ENCODE data around the gene TIGAR.

Gene TIGAR

GRCh38 chr12:4356041-4356327, 35.0 kb downstream of the TIGAR start:
- TF ChIP-seq EZH2phosphoT487 (conservative IDR thresholded peaks at IDR 0.05; ENCODE audit: low read length) (no peak), CTCF (IDR thresholded peaks at IDR 0.05; ENCODE audit: insufficient read depth, low read length, poor library complexity, severe bottlenecking) (no peak)
- no peak overlapping the region for H2AFZ ChIP-seq (ENCODE audit: low read depth, low read length, severe bottlenecking)
- no peaks in the 10 kb centered on the region for H3K27me3 ChIP-seq (ENCODE audit: low read length)
- H3K9ac ChIP-seq (ENCODE audit: low read length) = no peak overlapping the region
- H3K79me2 ChIP-seq (ENCODE audit: insufficient read depth, low read length) = no peaks in the 10 kb centered on the region
- no peaks in the 10 kb centered on the region for H3K9me3 ChIP-seq (ENCODE audit: insufficient read depth, low read length)
- H3K27ac ChIP-seq (ENCODE audit: low read depth, low read length) = no peak overlapping the region
- H3K4me2 ChIP-seq (ENCODE audit: low read depth, low read length, poor library complexity, severe bottlenecking) = no peak overlapping the region
- H3F3A ChIP-seq (ENCODE audit: insufficient read depth) = no peaks in the 10 kb centered on the region
- H3K4me3 ChIP-seq (ENCODE audit: insufficient read depth, low read length, poor library complexity, severe bottlenecking) = no peak overlapping the region
- H3K36me3 ChIP-seq (ENCODE audit: low read length) = peaks cover 16% of the 10 kb centered on the region; the same call in 1 of the 2 replicates
- H4K20me1 ChIP-seq (ENCODE audit: low read depth, low read length) = no peaks in the 10 kb centered on the region
- H3K9me2 ChIP-seq (replicated peaks; ENCODE audit: insufficient read depth, low read length) = no peaks in the 10 kb centered on the region

GRCh38 chr12:4366090-4366489, 45.1 kb downstream of the TIGAR start:
- H3K27me3 ChIP-seq (ENCODE audit: low read length) = no peaks in the 10 kb centered on the region
- no peak overlapping the region for H3K4me2 ChIP-seq (ENCODE audit: low read depth, low read length, poor library complexity, severe bottlenecking)
- no peak overlapping the region for H2AFZ ChIP-seq (ENCODE audit: low read depth, low read length, severe bottlenecking)
- H3K36me3 ChIP-seq (ENCODE audit: low read length) = no peaks in the 10 kb centered on the region
- H3F3A ChIP-seq (ENCODE audit: insufficient read depth) = no peaks in the 10 kb centered on the region
- H3K4me3 ChIP-seq (ENCODE audit: insufficient read depth, low read length, poor library complexity, severe bottlenecking) = no peak overlapping the region
- H3K79me2 ChIP-seq (ENCODE audit: insufficient read depth, low read length) = no peaks in the 10 kb centered on the region
- no peaks in the 10 kb centered on the region for H3K9me2 ChIP-seq (replicated peaks; ENCODE audit: insufficient read depth, low read length)
- H3K9me3 ChIP-seq (ENCODE audit: insufficient read depth, low read length) = no peaks in the 10 kb centered on the region
- H3K27ac ChIP-seq (ENCODE audit: low read depth, low read length) = no peak overlapping the region
- no peak overlapping the region for H3K9ac ChIP-seq (ENCODE audit: low read length)
- TF ChIP-seq EZH2phosphoT487 (conservative IDR thresholded peaks at IDR 0.05; ENCODE audit: low read length) (no peak), CTCF (IDR thresholded peaks at IDR 0.05; ENCODE audit: insufficient read depth, low read length, poor library complexity, severe bottlenecking) (no peak)
- no peaks in the 10 kb centered on the region for H4K20me1 ChIP-seq (ENCODE audit: low read depth, low read length)

- Histone ChIP-seq H3K4me3 (ENCODE audit: insufficient read depth, low read length, poor library complexity, severe bottlenecking) (no peak overlapping the region), H4K20me1 (ENCODE audit: low read depth, low read length) (no peaks in the 10 kb centered on the region), H3K27me3 (ENCODE audit: low read length) (no peaks in the 10 kb centered on the region), H2AFZ (ENCODE audit: low read depth, low read length, severe bottlenecking) (no peak overlapping the region), H3K9me2 (replicated peaks; ENCODE audit: insufficient read depth, low read length) (no peaks in the 10 kb centered on the region), H3F3A (ENCODE audit: insufficient read depth) (no peaks in the 10 kb centered on the region), H3K9me3 (ENCODE audit: insufficient read depth, low read length) (no peaks in the 10 kb centered on the region), H3K36me3 (ENCODE audit: low read length) (no peaks in the 10 kb centered on the region), H3K4me2 (ENCODE audit: low read depth, low read length, poor library complexity, severe bottlenecking) (no peak overlapping the region), H3K79me2 (ENCODE audit: insufficient read depth, low read length) (no peaks in the 10 kb centered on the region), H3K27ac (ENCODE audit: low read depth, low read length) (no peak overlapping the region), H3K9ac (ENCODE audit: low read length) (no peak overlapping the region)
- TF ChIP-seq EZH2phosphoT487 (conservative IDR thresholded peaks at IDR 0.05; ENCODE audit: low read length) (no peak), CTCF (IDR thresholded peaks at IDR 0.05; ENCODE audit: insufficient read depth, low read length, poor library complexity, severe bottlenecking) (no peak)
Measured at GRCh38 chr12:4369548-4369947, 48.5 kb downstream of the TIGAR start.

- no peak overlapping the region for H3K4me3 ChIP-seq (ENCODE audit: insufficient read depth, low read length, poor library complexity, severe bottlenecking)
Measured at GRCh38 chr12:4370265-4370664, 49.3 kb downstream of the TIGAR start.

More at GRCh38 chr12:4370265-4370664, 49.3 kb downstream of the TIGAR start:
- no peak overlapping the region for H3K4me2 ChIP-seq (ENCODE audit: low read depth, low read length, poor library complexity, severe bottlenecking)
- H3K9me2 ChIP-seq (replicated peaks; ENCODE audit: insufficient read depth, low read length) = no peaks in the 10 kb centered on the region
- H3K27ac ChIP-seq (ENCODE audit: low read depth, low read length) = no peak overlapping the region
- H3K79me2 ChIP-seq (ENCODE audit: insufficient read depth, low read length) = no peaks in the 10 kb centered on the region
- no peaks in the 10 kb centered on the region for H3K36me3 ChIP-seq (ENCODE audit: low read length)
- no peaks in the 10 kb centered on the region for H4K20me1 ChIP-seq (ENCODE audit: low read depth, low read length)
- no peak overlapping the region for H3K9ac ChIP-seq (ENCODE audit: low read length)
- no peaks in the 10 kb centered on the region for H3F3A ChIP-seq (ENCODE audit: insufficient read depth)
- no peaks in the 10 kb centered on the region for H3K9me3 ChIP-seq (ENCODE audit: insufficient read depth, low read length)
- H2AFZ ChIP-seq (ENCODE audit: low read depth, low read length, severe bottlenecking) = no peak overlapping the region
- TF ChIP-seq EZH2phosphoT487 (conservative IDR thresholded peaks at IDR 0.05; ENCODE audit: low read length) = no peak
- no peak for TF ChIP-seq CTCF (IDR thresholded peaks at IDR 0.05; ENCODE audit: insufficient read depth, low read length, poor library complexity, severe bottlenecking)
- H3K27me3 ChIP-seq (ENCODE audit: low read length) = no peaks in the 10 kb centered on the region
